Activated naive CD8-positive, alpha-beta T cell (primary cell): Measurements from ENCODE around the gene PDS5A.
"Not testable (repeated sequence)": the region's sequence is repeated elsewhere in the genome, so short reads cannot be mapped to it uniquely, and the experiment has no call there.

Source experiments
- H3K27ac Mint-ChIP-seq: one replicate; pipeline ENCODE4 v1.8.0; 2021; ENCODE audit warnings: mixed read lengths
- H3K27me3 Mint-ChIP-seq: one replicate; pipeline ENCODE4 v1.8.0; 2021; ENCODE audit warnings: mixed read lengths
- H3K36me3 Mint-ChIP-seq: one replicate; pipeline ENCODE4 v1.8.0; 2021; ENCODE audit warnings: mixed read lengths
- H3K4me1 Mint-ChIP-seq: one replicate; pipeline ENCODE4 v1.8.0; 2021; ENCODE audit warnings: low read depth, mixed read lengths
- H3K4me3 Mint-ChIP-seq: one replicate; pipeline ENCODE4 v1.8.0; 2021; ENCODE audit warnings: mild to moderate bottlenecking, mixed read lengths
- H3K9me3 Mint-ChIP-seq: one replicate; pipeline ENCODE4 v1.8.0; 2021; ENCODE audit warnings: low read depth, mixed read lengths

The PDS5A gene

GRCh38 chr4:39977489-39978377, at the start of gene PDS5A:
Gene PDS5A (minus strand): TSS chr4:39977911. CDS start chr4:39976577, 1,334 bp downstream.
- Mint-ChIP-seq H3K27me3 (no peaks in the 10 kb centered on the region), H3K27ac (peak within 1 kb of the TSS; percentile 97), H3K4me1 (peaks cover 36% of the 10 kb centered on the region), H3K36me3 (peaks cover 7% of the 10 kb centered on the region), H3K4me3 (peak within 1 kb of the TSS; percentile 94), H3K9me3 (no peaks in the 10 kb centered on the region)

GRCh38 chr4:40024049-40024448, 46.3 kb upstream of the PDS5A start:
- not testable (repeated sequence) for H3K4me3 Mint-ChIP-seq, H3K4me1 Mint-ChIP-seq, H3K36me3 Mint-ChIP-seq, H3K9me3 Mint-ChIP-seq, H3K27me3 Mint-ChIP-seq, H3K27ac Mint-ChIP-seq

GRCh38 chr4:40021116-40021515, 43.4 kb upstream of the PDS5A start:
- not testable (repeated sequence) for H3K36me3 Mint-ChIP-seq, H3K9me3 Mint-ChIP-seq, H3K27ac Mint-ChIP-seq, H3K4me3 Mint-ChIP-seq, H3K27me3 Mint-ChIP-seq, H3K4me1 Mint-ChIP-seq

GRCh38 chr4:40020221-40020620, 42.5 kb upstream of the PDS5A start:
- Mint-ChIP-seq H3K36me3 (no peaks in the 10 kb centered on the region), H3K4me1 (no peaks in the 10 kb centered on the region), H3K27ac (no peak overlapping the region)

GRCh38 chr4:40016007-40016406, 38.3 kb upstream of the PDS5A start:
- H3K27me3 Mint-ChIP-seq: no peaks in the 10 kb centered on the region
- H3K36me3 Mint-ChIP-seq: no peaks in the 10 kb centered on the region
- H3K4me3 Mint-ChIP-seq: no peak overlapping the region
- H3K4me1 Mint-ChIP-seq: no peaks in the 10 kb centered on the region
- no peak overlapping the region for H3K27ac Mint-ChIP-seq
- no peaks in the 10 kb centered on the region for H3K9me3 Mint-ChIP-seq

More at GRCh38 chr4:40020221-40020620, 42.5 kb upstream of the PDS5A start:
- no peaks in the 10 kb centered on the region for H3K27me3 Mint-ChIP-seq
- H3K4me3 Mint-ChIP-seq: no peak overlapping the region
- no peaks in the 10 kb centered on the region for H3K9me3 Mint-ChIP-seq

GRCh38 chr4:40003986-40004385, 26.3 kb upstream of the PDS5A start:
- no peak overlapping the region for H3K27ac Mint-ChIP-seq

GRCh38 chr4:40000711-40001110, 23.0 kb upstream of the PDS5A start:
- Mint-ChIP-seq H3K36me3 (no peaks in the 10 kb centered on the region), H3K27me3 (no peaks in the 10 kb centered on the region), H3K27ac (no peak overlapping the region), H3K9me3 (no peaks in the 10 kb centered on the region), H3K4me3 (no peak overlapping the region), H3K4me1 (no peaks in the 10 kb centered on the region)

More at GRCh38 chr4:40003986-40004385, 26.3 kb upstream of the PDS5A start:
- Mint-ChIP-seq H3K36me3 (no peaks in the 10 kb centered on the region), H3K27me3 (no peaks in the 10 kb centered on the region), H3K4me3 (no peak overlapping the region), H3K4me1 (no peaks in the 10 kb centered on the region), H3K9me3 (no peaks in the 10 kb centered on the region)

GRCh38 chr4:39998659-39999345, 21.1 kb upstream of the PDS5A start:
- H3K27me3 Mint-ChIP-seq: no peaks in the 10 kb centered on the region
- no peaks in the 10 kb centered on the region for H3K4me1 Mint-ChIP-seq
- H3K9me3 Mint-ChIP-seq: no peaks in the 10 kb centered on the region
- no peak overlapping the region for H3K4me3 Mint-ChIP-seq
- no peaks in the 10 kb centered on the region for H3K36me3 Mint-ChIP-seq
- H3K27ac Mint-ChIP-seq: peak overlapping the region; percentile 46

- H3K27ac Mint-ChIP-seq: no peak overlapping the region
- H3K27me3 Mint-ChIP-seq: no peaks in the 10 kb centered on the region
These were observed 19.1 kb upstream of the PDS5A start for GRCh38 chr4:39996811-39997210.

GRCh38 chr4:39994406-39994805, 16.7 kb upstream of the PDS5A start:
- Mint-ChIP-seq H3K4me1 (no peaks in the 10 kb centered on the region), H3K4me3 (no peak overlapping the region), H3K36me3 (no peaks in the 10 kb centered on the region), H3K27me3 (no peaks in the 10 kb centered on the region), H3K27ac (no peak overlapping the region), H3K9me3 (no peaks in the 10 kb centered on the region)

More at GRCh38 chr4:39996811-39997210, 19.1 kb upstream of the PDS5A start:
- Mint-ChIP-seq H3K4me3 (no peak overlapping the region), H3K9me3 (no peaks in the 10 kb centered on the region), H3K4me1 (no peaks in the 10 kb centered on the region), H3K36me3 (no peaks in the 10 kb centered on the region)

GRCh38 chr4:39989381-39989780, 11.7 kb upstream of the PDS5A start:
- H3K4me1 Mint-ChIP-seq, H3K27ac Mint-ChIP-seq, H3K9me3 Mint-ChIP-seq, H3K36me3 Mint-ChIP-seq, H3K4me3 Mint-ChIP-seq, H3K27me3 Mint-ChIP-seq: not testable (repeated sequence)

GRCh38 chr4:39987485-39987884, 9.8 kb upstream of the PDS5A start:
- Mint-ChIP-seq H3K9me3 (no peaks in the 10 kb centered on the region), H3K4me3 (no peak overlapping the region), H3K27me3 (no peaks in the 10 kb centered on the region), H3K27ac (no peak overlapping the region), H3K4me1 (no peaks in the 10 kb centered on the region), H3K36me3 (no peaks in the 10 kb centered on the region)

- Mint-ChIP-seq H3K36me3 (peaks cover 4% of the 10 kb centered on the region), H3K4me3 (peak overlapping the region; percentile 54), H3K27ac (peak overlapping the region; percentile 46), H3K9me3 (no peaks in the 10 kb centered on the region), H3K4me1 (peaks cover 27% of the 10 kb centered on the region), H3K27me3 (no peaks in the 10 kb centered on the region)
These were observed 1.2 kb upstream of the PDS5A start for GRCh38 chr4:39978904-39979303.

GRCh38 chr4:39978378-39978775, 666 bp upstream of the PDS5A start:
- H3K36me3 Mint-ChIP-seq: peaks cover 6% of the 10 kb centered on the region
- peaks cover 31% of the 10 kb centered on the region for H3K4me1 Mint-ChIP-seq
- H3K27ac Mint-ChIP-seq: peak overlapping the region; percentile 97
- no peaks in the 10 kb centered on the region for H3K27me3 Mint-ChIP-seq
- H3K4me3 Mint-ChIP-seq: peak overlapping the region; percentile 91
- H3K9me3 Mint-ChIP-seq: no peaks in the 10 kb centered on the region

- no peaks in the 10 kb centered on the region for H3K9me3 Mint-ChIP-seq
- peak overlapping the region; percentile 83 for H3K27ac Mint-ChIP-seq
- no peaks in the 10 kb centered on the region for H3K27me3 Mint-ChIP-seq
- peaks cover 36% of the 10 kb centered on the region for H3K4me1 Mint-ChIP-seq
- peaks cover 7% of the 10 kb centered on the region for H3K36me3 Mint-ChIP-seq
- peak overlapping the region; percentile 94 for H3K4me3 Mint-ChIP-seq
These were observed 694 bp downstream of the PDS5A start for GRCh38 chr4:39976945-39977488.
